Renal pelvis (tissue), 4 donors: ENCODE results near the gene PCDHGA4. TPM values are rescaled to one million over a fixed set of nuclear protein-coding genes. Genes with fewer than 3 reads are reported as not detected.
"Not testable (repeated sequence)": the region's sequence is repeated elsewhere in the genome, so short reads cannot be mapped to it uniquely, and the experiment has no call there.

ENCODE experiments used
- DNase-seq: peaks from one replicate; pipeline ENCODE4 v3.0.0-alpha.2; 2013
- polyA plus RNA-seq, 3 donors: library from polyadenylated mRNA; unstranded; fragments of 120-200 nt; gene quantifications; one replicate each; pipeline ENCODE4 v1.2.1, GENCODE V29; 2013; ENCODE audit not compliant: insufficient read length in 3 of 3

Gene PCDHGA4
- polyA plus RNA-seq, 3 donors = 2.3 to 3.0 (median 2.4) TPM

- no peak for DNase-seq
These were observed 10.8 kb upstream of the PCDHGA4 start for GRCh38 chr5:141343953-141344463.

- no peak for DNase-seq
These were observed 9.5 kb upstream of the PCDHGA4 start for GRCh38 chr5:141345327-141345726.

- not testable (repeated sequence) for DNase-seq
These were observed 8.8 kb upstream of the PCDHGA4 start for GRCh38 chr5:141346017-141346416.

GRCh38 chr5:141349917-141350619 lies 4.8 kb upstream of the PCDHGA4 start, which contains the start of gene PCDHGB1:
PCDHGB1 (plus strand) TSS chr5:141350099; CDS start chr5:141350261, 162 bp downstream.
- DNase-seq = no peak

- no peak for DNase-seq
These were observed 3.2 kb upstream of the PCDHGA4 start for GRCh38 chr5:141351591-141351990.

- DNase-seq = no peak
These were observed 820 bp downstream of the PCDHGA4 start for GRCh38 chr5:141355641-141356040.

- no peak for DNase-seq
These were observed 1.3 kb downstream of the PCDHGA4 start for GRCh38 chr5:141356133-141356532.

GRCh38 chr5:141356950-141357349 lies 2.1 kb downstream of the PCDHGA4 start:
- DNase-seq = no peak

- DNase-seq = no peak
These were observed 5.1 kb downstream of the PCDHGA4 start, which contains the start of gene PCDHGB2 for GRCh38 chr5:141359790-141360426. PCDHGB2 (plus strand) TSS chr5:141359994; CDS start chr5:141360136, 142 bp downstream.

- DNase-seq = no peak
These were observed 5.9 kb downstream of the PCDHGA4 start for GRCh38 chr5:141360685-141361084.

GRCh38 chr5:141362719-141363118 lies 7.9 kb downstream of the PCDHGA4 start:
- DNase-seq = no peak

- DNase-seq = no peak
These were observed 9.3 kb downstream of the PCDHGA4 start, which contains the start of gene PCDHGA5 for GRCh38 chr5:141363952-141364660. PCDHGA5 (plus strand) TSS chr5:141364162; CDS start chr5:141364331, 169 bp downstream.

- DNase-seq = no peak
These were observed 11.4 kb downstream of the PCDHGA4 start for GRCh38 chr5:141366016-141366896.

- no peak for DNase-seq
These were observed 15.4 kb downstream of the PCDHGA4 start, which contains the start of gene PCDHGB3 for GRCh38 chr5:141369994-141370848. PCDHGB3 (plus strand) TSS chr5:141370242; CDS start chr5:141370395, 153 bp downstream.

GRCh38 chr5:141371572-141372475 lies 17.0 kb downstream of the PCDHGA4 start:
- DNase-seq = no peak

GRCh38 chr5:141373673-141374317 lies 19.0 kb downstream of the PCDHGA4 start, which contains the start of gene PCDHGA6:
PCDHGA6 (plus strand) TSS chr5:141373891; CDS start chr5:141374084, 193 bp downstream.
- DNase-seq = no peak

- DNase-seq = no peak
These were observed 19.8 kb downstream of the PCDHGA4 start for GRCh38 chr5:141374627-141375026.

- not testable (repeated sequence) for DNase-seq
These were observed 20.8 kb downstream of the PCDHGA4 start for GRCh38 chr5:141375444-141376155.
